ENCODE measurements around the gene PBOV1. TPM values are rescaled to one million over a fixed set of nuclear protein-coding genes. Genes with fewer than 3 reads are reported as not detected.

PBOV1 gene
- total and polyA plus RNA-seq, 4 donors, result 0.04 TPM; not detected in 3

DNA sequence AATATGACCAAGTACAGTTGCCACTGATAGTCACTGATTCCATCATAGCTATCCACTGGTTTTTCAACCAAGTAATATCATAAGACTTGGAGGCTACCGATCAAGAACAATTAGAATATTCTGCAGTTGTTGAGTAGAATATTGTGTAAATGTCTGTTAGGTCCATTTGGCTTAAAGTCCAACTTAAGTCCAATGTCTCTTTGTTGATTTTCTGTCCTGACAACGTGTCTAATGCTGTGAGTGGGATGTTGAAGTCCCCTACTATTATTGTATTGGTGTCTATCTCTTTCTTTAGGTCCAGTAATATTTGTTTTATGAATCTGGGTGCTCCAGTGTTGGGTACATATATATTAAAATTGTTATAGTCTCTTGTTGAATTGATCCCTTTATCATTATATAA, 42.7 kb downstream of the PBOV1 start:
- no peak overlapping the region for H3K27ac ChIP-seq (ENCODE audit: low read depth in 1 of 2, low read length in 1 of 2)
- no peaks in the 10 kb centered on the region for H3K4me1 ChIP-seq (ENCODE audit: control insufficient read depth in 5 of 5, insufficient read depth in 5 of 5, low read length in 5 of 5)
- no peak overlapping the region for H3K4me3 ChIP-seq
- TF ChIP-seq, protein P1, sequence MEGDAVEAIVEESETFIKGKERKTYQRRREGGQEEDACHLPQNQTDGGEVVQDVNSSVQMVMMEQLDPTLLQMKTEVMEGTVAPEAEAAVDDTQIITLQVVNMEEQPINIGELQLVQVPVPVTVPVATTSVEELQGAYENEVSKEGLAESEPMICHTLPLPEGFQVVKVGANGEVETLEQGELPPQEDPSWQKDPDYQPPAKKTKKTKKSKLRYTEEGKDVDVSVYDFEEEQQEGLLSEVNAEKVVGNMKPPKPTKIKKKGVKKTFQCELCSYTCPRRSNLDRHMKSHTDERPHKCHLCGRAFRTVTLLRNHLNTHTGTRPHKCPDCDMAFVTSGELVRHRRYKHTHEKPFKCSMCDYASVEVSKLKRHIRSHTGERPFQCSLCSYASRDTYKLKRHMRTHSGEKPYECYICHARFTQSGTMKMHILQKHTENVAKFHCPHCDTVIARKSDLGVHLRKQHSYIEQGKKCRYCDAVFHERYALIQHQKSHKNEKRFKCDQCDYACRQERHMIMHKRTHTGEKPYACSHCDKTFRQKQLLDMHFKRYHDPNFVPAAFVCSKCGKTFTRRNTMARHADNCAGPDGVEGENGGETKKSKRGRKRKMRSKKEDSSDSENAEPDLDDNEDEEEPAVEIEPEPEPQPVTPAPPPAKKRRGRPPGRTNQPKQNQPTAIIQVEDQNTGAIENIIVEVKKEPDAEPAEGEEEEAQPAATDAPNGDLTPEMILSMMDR (IDR thresholded peaks at IDR 0.05; ENCODE audit: control extremely low read depth, extremely low read depth), result no peak
- no peak for DNase-seq
- WGBS, 2 donors, result 95% methylated on average over 2 of the region's 2 CpGs
- H3K9ac ChIP-seq (ENCODE audit: insufficient read depth in 1 of 2, low read length in 2 of 2), result no peak overlapping the region
- H3K9me3 ChIP-seq (ENCODE audit: control insufficient read depth in 4 of 4, insufficient read depth in 3 of 4, low read length in 3 of 4), result peaks cover 0 to 13% (median 5%) of the 10 kb centered on the region in 4 donors
- peaks cover 0 to 6% (median 0%) of the 10 kb centered on the region in 4 donors for H3K36me3 ChIP-seq (ENCODE audit: control insufficient read depth in 4 of 4, insufficient read depth in 4 of 4, low read length in 4 of 4)
- peaks cover 0 to 2% (median 0%) of the 10 kb centered on the region in 3 donors for H3K27me3 ChIP-seq (ENCODE audit: control insufficient read depth in 3 of 3, insufficient read depth in 3 of 3, low read length in 2 of 3)
- ATAC-seq (ENCODE audit: insufficient read depth, low FRiP score), result no peak

Other genes with a start within 250 kb of the PBOV1 start
- 10 to 100 TPM; 22.4 to 29.1 TPM for gene PERP, start 111.1 kb downstream of the PBOV1 start, total RNA-seq
- gene PERP, start 111.1 kb downstream of the PBOV1 start, polyA plus RNA-seq, result 10 to 100 TPM; 25.8 to 32.6 TPM
- 10 to 100 TPM; 20.5 to 28.1 TPM for gene ARFGEF3, start 56.6 kb downstream of the PBOV1 start, total RNA-seq
- gene ARFGEF3, start 56.6 kb downstream of the PBOV1 start, polyA plus RNA-seq, result 1 to 10 TPM; 4.7 to 7.6 TPM
- not detected for gene SMIM28, start 159.4 kb upstream of the PBOV1 start, total RNA-seq
- gene SMIM28, start 159.4 kb upstream of the PBOV1 start, polyA plus RNA-seq, result not detected
- 10 to 100 TPM; 14.4 to 56.9 TPM for gene HEBP2, start 185.7 kb upstream of the PBOV1 start, total RNA-seq
- gene HEBP2, start 185.7 kb upstream of the PBOV1 start, polyA plus RNA-seq, result 10 to 100 TPM; 21.1 to 30.4 TPM

Measured in lung (tissue), 12 donors.